H1 (cell line): ENCODE measurements around the gene IPO11. TPM values are rescaled to one million over a fixed set of nuclear protein-coding genes. Genes with fewer than 3 reads are reported as not detected.

Experiments used
- CTCF ChIA-PET: fragments of 300-600 bp; sonication (Branson Sonifier 250); formaldehyde crosslinking; loops from one replicate; lab custom pipeline; 2021; ENCODE audit not compliant: partially characterized antibody; lab: Charles Lee
- POLR2A ChIA-PET: fragments of 300-600 bp; sonication (Branson Sonifier 250); formaldehyde crosslinking; loops from one replicate; lab custom pipeline; 2021; ENCODE audit warnings: inconsistent platforms; ENCODE audit not compliant: partially characterized antibody; lab: Charles Lee
- DNase-seq, 2 experiments: peaks; one replicate each; pipeline versions ENCODE4 v3.0.0 to v3.0.0-alpha.2; 2010 to 2022; ENCODE audit warnings: low spot score in 2 of 2, low read depth in 1 of 2, mixed read lengths in 1 of 2
- FAIRE-seq: peaks from 2 replicates; lab custom pipeline; 2011; peaks lifted over from hg19 to GRCh38; lab: Jason Lieb, UNC
- H2AFZ ChIP-seq: 2 replicates; pipeline ENCODE4 v1.8.1; 2012; ENCODE audit warnings: low read length, inconsistent platforms
- H2AK5ac ChIP-seq: 2 replicates; pipeline ENCODE4 v1.6.1; 2013; ENCODE audit warnings: low read depth, low read length
- H2BK120ac ChIP-seq: replicated peaks from 2 replicates; pipeline ENCODE3; 2013; ENCODE audit warnings: low read depth, low read length, inconsistent platforms
- H2BK12ac ChIP-seq: 2 replicates; pipeline ENCODE4 v1.6.1; 2013; ENCODE audit warnings: low read depth, low read length
- H2BK15ac ChIP-seq: 2 replicates; pipeline ENCODE4 v1.6.1; 2013; ENCODE audit warnings: low read length
- H2BK20ac ChIP-seq: 2 replicates; pipeline ENCODE4 v1.6.1; 2013; ENCODE audit warnings: low read length
- H2BK5ac ChIP-seq: 2 replicates; pipeline ENCODE4 v1.6.1; 2013; ENCODE audit warnings: low read depth, low read length
- H3K14ac ChIP-seq: 2 replicates; pipeline ENCODE4 v1.6.1; 2013; ENCODE audit warnings: inconsistent platforms; ENCODE audit not compliant: insufficient read length
- H3K18ac ChIP-seq: 2 replicates; pipeline ENCODE4 v1.6.1; 2013; ENCODE audit warnings: low read length; ENCODE audit errors: extremely low read depth
- H3K23ac ChIP-seq: 2 replicates; pipeline ENCODE4 v1.6.1; 2013; ENCODE audit warnings: inconsistent platforms; ENCODE audit not compliant: insufficient read length
- H3K23me2 ChIP-seq: 2 replicates; pipeline ENCODE4 v1.6.1; 2013; ENCODE audit warnings: low read depth, low read length
- H3K27ac ChIP-seq: 2 replicates; pipeline ENCODE4 v1.6.1; 2011; ENCODE audit warnings: low read depth, low read length, inconsistent platforms
- H3K27me3 ChIP-seq, 4 experiments: replicated peaks in 1 of 4; 1 replicate in 1 of 4; 2 replicates in 3 of 4; pipeline versions ENCODE4 v1.6.1 to v1.8.1; 2011 to 2013; ENCODE audit warnings: low read length in 3 of 4, mild to moderate bottlenecking in 3 of 4, inconsistent platforms in 2 of 4, mixed read lengths in 2 of 4, moderate library complexity in 1 of 4; ENCODE audit not compliant: control insufficient read depth in 3 of 4, insufficient read depth in 3 of 4; ENCODE audit errors: extremely low read depth in 1 of 4
- H3K36me3 ChIP-seq, 4 experiments: 2 replicates each; pipeline versions ENCODE4 v1.6.1 to v1.8.1; 2011 to 2013; ENCODE audit warnings: mild to moderate bottlenecking in 4 of 4, low read length in 3 of 4, moderate library complexity in 2 of 4, control low read depth in 1 of 4, inconsistent platforms in 1 of 4; ENCODE audit not compliant: insufficient read depth in 4 of 4, control insufficient read depth in 2 of 4
- H3K4ac ChIP-seq: replicated peaks from 2 replicates; pipeline ENCODE3; 2013; ENCODE audit warnings: low read length, low read depth, mixed read lengths, inconsistent platforms; ENCODE audit not compliant: insufficient read length
- H3K4me1 ChIP-seq, 4 experiments: replicated peaks in 1 of 4; 1 replicate in 1 of 4; 2 replicates in 3 of 4; pipeline versions ENCODE4 v1.6.1 to v1.8.1; 2011 to 2013; ENCODE audit warnings: low read length in 3 of 4, inconsistent platforms in 2 of 4, mixed read lengths in 1 of 4; ENCODE audit not compliant: insufficient read depth in 4 of 4, control insufficient read depth in 3 of 4
- H3K4me2 ChIP-seq, 2 experiments: 2 replicates each; pipeline versions ENCODE4 v1.6.1 to v1.8.1; 2011 to 2013; ENCODE audit warnings: low read depth in 2 of 2, low read length in 2 of 2, control low read depth in 1 of 2, inconsistent platforms in 1 of 2, mild to moderate bottlenecking in 1 of 2; ENCODE audit not compliant: insufficient read depth in 1 of 2
- H3K4me3 ChIP-seq, 4 experiments: fragments of 200-600, 300-600 bp in 1 of 4; sonication (generic), shearing (Covaris generic), sonication (Bioruptor Twin) in 1 of 4; 2 replicates each; pipeline versions ENCODE4 v1.5.1 to v1.8.1; 2011 to 2016; ENCODE audit warnings: low read length in 4 of 4, low read depth in 3 of 4, control low read depth in 2 of 4, inconsistent platforms in 2 of 4, mild to moderate bottlenecking in 2 of 4, mixed read lengths in 1 of 4, moderate library complexity in 1 of 4; ENCODE audit not compliant: insufficient read depth in 2 of 4; ENCODE audit errors: extremely low read depth in 1 of 4
- H3K56ac ChIP-seq: replicated peaks from 2 replicates; pipeline ENCODE3; 2013; ENCODE audit warnings: low read depth, mild to moderate bottlenecking, mixed read lengths, low read length, inconsistent platforms; ENCODE audit not compliant: insufficient read length
- H3K79me1 ChIP-seq: 2 replicates; pipeline ENCODE4 v1.6.1; 2013; ENCODE audit warnings: low read depth, low read length, control low read depth
- H3K79me2 ChIP-seq, 2 experiments: 2 replicates each; pipeline versions ENCODE4 v1.6.1 to v1.8.1; 2012 to 2013; ENCODE audit warnings: low read length in 2 of 2, mild to moderate bottlenecking in 2 of 2, inconsistent platforms in 1 of 2; ENCODE audit not compliant: insufficient read depth in 2 of 2, control insufficient read depth in 1 of 2
- H3K9ac ChIP-seq, 4 experiments: replicated peaks in 1 of 4; 1 replicate in 1 of 4; 2 replicates in 3 of 4; pipeline versions ENCODE4 v1.6.1 to v1.8.1; 2011 to 2013; ENCODE audit warnings: low read depth in 3 of 4, low read length in 3 of 4, control low read depth in 2 of 4, mild to moderate bottlenecking in 2 of 4, moderate library complexity in 2 of 4, inconsistent platforms in 1 of 4; ENCODE audit errors: extremely low read depth in 1 of 4
- H3K9me3 ChIP-seq, 2 experiments: 2 replicates each; pipeline versions ENCODE4 v1.6.1 to v1.8.1; 2012 to 2013; ENCODE audit warnings: mild to moderate bottlenecking in 2 of 2, moderate library complexity in 2 of 2, control low read depth in 1 of 2, inconsistent platforms in 1 of 2, low read depth in 1 of 2, low read length in 1 of 2, mixed read lengths in 1 of 2; ENCODE audit not compliant: insufficient read depth in 2 of 2
- H4K20me1 ChIP-seq, 2 experiments: replicated peaks in 1 of 2; 2 replicates each; pipeline versions ENCODE3 to v1.8.1; 2011 to 2013; ENCODE audit warnings: inconsistent platforms in 2 of 2, low read length in 2 of 2, mild to moderate bottlenecking in 1 of 2; ENCODE audit not compliant: insufficient read depth in 2 of 2, control insufficient read depth in 1 of 2
- H4K5ac ChIP-seq: 2 replicates; pipeline ENCODE4 v1.6.1; 2013; ENCODE audit warnings: low read length, low read depth, mixed read lengths, inconsistent platforms; ENCODE audit not compliant: insufficient read length
- H4K8ac ChIP-seq: 2 replicates; pipeline ENCODE4 v1.8.0; 2013; ENCODE audit warnings: mild to moderate bottlenecking, moderate library complexity, low read length, inconsistent platforms; ENCODE audit not compliant: insufficient read depth; ENCODE audit errors: extremely low read depth
- H4K91ac ChIP-seq: replicated peaks from 2 replicates; pipeline ENCODE3; 2013; ENCODE audit warnings: low read length, mixed read lengths, inconsistent platforms; ENCODE audit not compliant: insufficient read length
- CHD1 ChIP-seq: IDR thresholded peaks from 2 replicates; pipeline ENCODE4 v1.6.1; 2012; ENCODE audit warnings: low read depth, low read length, improper control_type of control experiment
- CHD2 ChIP-seq: IDR thresholded peaks from 2 replicates; pipeline ENCODE4 v1.6.1; 2012; ENCODE audit warnings: low read length, improper control_type of control experiment
- HDAC2 ChIP-seq, 2 experiments: fragments of 300-600 bp in 1 of 2; sonication (generic) in 1 of 2; IDR thresholded peaks; 2 replicates each; pipeline ENCODE4 v1.6.1; 2011 to 2012; ENCODE audit warnings: low read depth in 2 of 2, low read length in 2 of 2, mild to moderate bottlenecking in 2 of 2, moderate library complexity in 2 of 2, borderline replicate concordance in 1 of 2, inconsistent platforms in 1 of 2
- JUN ChIP-seq: IDR thresholded peaks from 2 replicates; pipeline ENCODE4 v1.6.1; 2011; ENCODE audit warnings: low read depth, mild to moderate bottlenecking, improper control_type of control experiment, low read length
- KDM1A ChIP-seq: fragments of 200-600, 300-600 bp; sonication (generic); IDR thresholded peaks from 2 replicates; pipeline ENCODE4 v1.7.1; 2016; ENCODE audit warnings: mild to moderate bottlenecking, low read length, borderline replicate concordance
- NANOG ChIP-seq: IDR thresholded peaks from 2 replicates; pipeline ENCODE4 v1.6.1; 2011; ENCODE audit warnings: low read length, low read depth, mild to moderate bottlenecking, inconsistent platforms; ENCODE audit not compliant: insufficient read depth, poor library complexity, severe bottlenecking
- NRF1 ChIP-seq: IDR thresholded peaks from 2 replicates; pipeline ENCODE4 v1.6.1; 2011; ENCODE audit warnings: mild to moderate bottlenecking, low read depth, low read length, improper control_type of control experiment
- POU5F1 ChIP-seq: IDR thresholded peaks from 2 replicates; pipeline ENCODE4 v1.6.1; 2011; ENCODE audit warnings: low read depth, mild to moderate bottlenecking, low read length, moderate library complexity
- SIRT6 ChIP-seq: IDR thresholded peaks from one replicate; pipeline ENCODE4 v1.7.1; 2012; ENCODE audit warnings: low read length, inconsistent platforms
- WGBS, 2 experiments: shearing (Covaris generic) in 1 of 2; methylation state at CpG; one replicate each; pipeline versions ENCODE4 v1.1.6 to v1.1.7; 2013 to 2015; ENCODE audit warnings: low lambda C conversion rate in 2 of 2, mixed read lengths in 2 of 2, inconsistent platforms in 1 of 2, low coverage in 1 of 2, missing lambda C conversion rate in 1 of 2; ENCODE audit not compliant: insufficient replicate concordance in 2 of 2, insufficient coverage in 1 of 2, insufficient read length in 1 of 2; ENCODE audit errors: extremely low coverage in 1 of 2, missing lambda C conversion rate in 1 of 2; 5-methylcytosine and 5-hydroxymethylcytosine counted together
- polyA plus RNA-seq, 7 experiments: library from polyadenylated mRNA; depleted of rRNA in 3 of 7; stranded (reverse) in 5 of 7; unstranded in 2 of 7; fragments of >200 nt in 5 of 7; fragments of 200-250 nt in 2 of 7; gene quantifications; 1 replicate in 5 of 7; 2 replicates in 1 of 7; 4 replicates in 1 of 7; pipeline versions ENCODE4 v1.2.1 to v1.2.3, GENCODE V29; 2011 to 2013; ENCODE audit warnings: missing spikeins in 2 of 7, mixed read lengths in 2 of 7
- total RNA-seq: library from RNA; stranded (reverse); fragmentation: NEBNext Ultra II Directional; extraction: Animal tissue kit (Norgen Biotek cat#: 25700); gene quantifications from 2 replicates; pipeline ENCODE4 v1.2.1, GENCODE V29; 2021

Gene IPO11
- total and polyA plus RNA-seq, 2 of the 8 experiments (the other 6 are each of a cell fraction or from before 2014, with no cell fraction given): 23.6 to 64.4 TPM

GRCh38 chr5:62457071-62457470, 44.5 kb downstream of the IPO11 start:
- H4K8ac ChIP-seq: no peak overlapping the region
- no peak overlapping the region for H2AK5ac ChIP-seq
- H3K4me1 ChIP-seq: peaks cover 0 to 4% (median 0%) of the 10 kb centered on the region in 4 experiments; a peak in 1 of 7 replicates
- no peak overlapping the region for H2BK12ac ChIP-seq
- FAIRE-seq (no peak), DNase-seq (no peak)
- POLR2A ChIA-PET: no interaction called here
- H3K18ac ChIP-seq: no peak overlapping the region
- H4K5ac ChIP-seq: no peak overlapping the region
- H3K79me1 ChIP-seq: no peaks in the 10 kb centered on the region
- H3K4me3 ChIP-seq: no peak overlapping the region
- peaks cover 0 to 4% of the 10 kb centered on the region in 2 experiments; a peak in 2 of 4 replicates for H3K79me2 ChIP-seq
- no peak overlapping the region for H3K9ac ChIP-seq
- H3K23ac ChIP-seq: no peak overlapping the region
- CTCF ChIA-PET: interaction anchor here (0.6 to 1.4 kb wide), 6 partner anchors 9 to 607 kb away, joined by 3 to 4 read pairs (median 3); no protein-coding TSS in a partner anchor
- H3K14ac ChIP-seq: no peak overlapping the region
- H3K36me3 ChIP-seq: peaks cover 0 to 3% (median 0%) of the 10 kb centered on the region in 4 experiments; a peak in 4 of 8 replicates
- no peak overlapping the region for H2AFZ ChIP-seq
- H4K20me1 ChIP-seq: peaks cover 0 to 4% of the 10 kb centered on the region in 2 experiments
- no peaks in the 10 kb centered on the region for H3K27me3 ChIP-seq
- TF ChIP-seq SIRT6 (no peak), CHD2 (no peak), JUN (no peak), CHD1 (no peak), NRF1 (no peak), KDM1A (no peak), POU5F1 (no peak), NANOG (no peak), HDAC2 (IDR thresholded peaks at IDR 0.05; ENCODE audit: borderline replicate concordance in 1 of 2, low read depth in 2 of 2, low read length in 2 of 2) (no peak)
- no peak overlapping the region for H4K91ac ChIP-seq
- no peak overlapping the region for H2BK15ac ChIP-seq
- no peak overlapping the region for H3K56ac ChIP-seq
- H3K9me3 ChIP-seq: no peaks in the 10 kb centered on the region
- no peak overlapping the region for H3K4me2 ChIP-seq
- H2BK5ac ChIP-seq: no peak overlapping the region
- 94% methylated on average over 1 of the region's 1 CpG; no CpG with 5 or more reads in 1 of the 2 experiments for WGBS, 2 experiments
- H3K27ac ChIP-seq: no peak overlapping the region
- H2BK120ac ChIP-seq: no peak overlapping the region
- H2BK20ac ChIP-seq: no peak overlapping the region
- peaks cover 5% of the 10 kb centered on the region; the same call in 1 of the 2 replicates for H3K23me2 ChIP-seq
- H3K4ac ChIP-seq: no peak overlapping the region
